ENCODE measurements around the gene CENPT. TPM values are rescaled to one million over a fixed set of nuclear protein-coding genes. Genes with fewer than 3 reads are reported as not detected.
A peak's percentile ranks its signal among the peaks of the same experiment; 100 is the strongest.

The CENPT gene
- total and polyA plus RNA-seq, 10 of the 15 experiments (the other 5 are each of a cell fraction or from before 2014, with no cell fraction given), result 1.1 to 45.7 (median 24.5) TPM

GRCh38 chr16:67872631-67873434 is 25.3 kb upstream of the CENPT start, which contains the start of gene EDC4 (continued):
- TF ChIP-seq BCLAF1 (IDR thresholded peaks at IDR 0.05) (no peak), RCOR1 (conservative IDR thresholded peaks at IDR 0.05; ENCODE audit: low read depth, low read length) (no peak; the same call in 1 of the 2 replicates), ZNF384 (IDR thresholded peaks at IDR 0.05; ENCODE audit: borderline replicate concordance, low read depth, low read length) (peak; percentile 14; the same call in 1 of the 2 replicates), TAF1 (IDR thresholded peaks at IDR 0.05; ENCODE audit: borderline replicate concordance, low read depth, low read length) (peak; percentile 86), RELA (IDR thresholded peaks at IDR 0.05; ENCODE audit: borderline replicate concordance, partially characterized antibody) (peak; percentile 92), MEF2B (IDR thresholded peaks at IDR 0.05; ENCODE audit: partially characterized antibody, poor library complexity, severe bottlenecking) (peak; percentile 77), SIX5 (IDR thresholded peaks at IDR 0.05; ENCODE audit: low read depth, low read length, severe bottlenecking) (peak; percentile 71), STAT1 (conservative IDR thresholded peaks at IDR 0.05) (0 out of 2 replicates have a peak, but pooled peaks have one; percentile 48), FOXM1 (IDR thresholded peaks at IDR 0.05; ENCODE audit: low read depth, low read length) (0 out of 2 replicates have a peak, but pooled peaks have one; percentile 35)
- TF ChIP-seq, protein P1, sequence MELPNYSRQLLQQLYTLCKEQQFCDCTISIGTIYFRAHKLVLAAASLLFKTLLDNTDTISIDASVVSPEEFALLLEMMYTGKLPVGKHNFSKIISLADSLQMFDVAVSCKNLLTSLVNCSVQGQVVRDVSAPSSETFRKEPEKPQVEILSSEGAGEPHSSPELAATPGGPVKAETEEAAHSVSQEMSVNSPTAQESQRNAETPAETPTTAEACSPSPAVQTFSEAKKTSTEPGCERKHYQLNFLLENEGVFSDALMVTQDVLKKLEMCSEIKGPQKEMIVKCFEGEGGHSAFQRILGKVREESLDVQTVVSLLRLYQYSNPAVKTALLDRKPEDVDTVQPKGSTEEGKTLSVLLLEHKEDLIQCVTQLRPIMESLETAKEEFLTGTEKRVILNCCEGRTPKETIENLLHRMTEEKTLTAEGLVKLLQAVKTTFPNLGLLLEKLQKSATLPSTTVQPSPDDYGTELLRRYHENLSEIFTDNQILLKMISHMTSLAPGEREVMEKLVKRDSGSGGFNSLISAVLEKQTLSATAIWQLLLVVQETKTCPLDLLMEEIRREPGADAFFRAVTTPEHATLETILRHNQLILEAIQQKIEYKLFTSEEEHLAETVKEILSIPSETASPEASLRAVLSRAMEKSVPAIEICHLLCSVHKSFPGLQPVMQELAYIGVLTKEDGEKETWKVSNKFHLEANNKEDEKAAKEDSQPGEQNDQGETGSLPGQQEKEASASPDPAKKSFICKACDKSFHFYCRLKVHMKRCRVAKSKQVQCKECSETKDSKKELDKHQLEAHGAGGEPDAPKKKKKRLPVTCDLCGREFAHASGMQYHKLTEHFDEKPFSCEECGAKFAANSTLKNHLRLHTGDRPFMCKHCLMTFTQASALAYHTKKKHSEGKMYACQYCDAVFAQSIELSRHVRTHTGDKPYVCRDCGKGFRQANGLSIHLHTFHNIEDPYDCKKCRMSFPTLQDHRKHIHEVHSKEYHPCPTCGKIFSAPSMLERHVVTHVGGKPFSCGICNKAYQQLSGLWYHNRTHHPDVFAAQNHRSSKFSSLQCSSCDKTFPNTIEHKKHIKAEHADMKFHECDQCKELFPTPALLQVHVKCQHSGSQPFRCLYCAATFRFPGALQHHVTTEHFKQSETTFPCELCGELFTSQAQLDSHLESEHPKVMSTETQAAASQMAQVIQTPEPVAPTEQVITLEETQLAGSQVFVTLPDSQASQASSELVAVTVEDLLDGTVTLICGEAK (IDR thresholded peaks at IDR 0.05; ENCODE audit: borderline replicate concordance), result peak; percentile 98
- TF ChIP-seq, protein P2, sequence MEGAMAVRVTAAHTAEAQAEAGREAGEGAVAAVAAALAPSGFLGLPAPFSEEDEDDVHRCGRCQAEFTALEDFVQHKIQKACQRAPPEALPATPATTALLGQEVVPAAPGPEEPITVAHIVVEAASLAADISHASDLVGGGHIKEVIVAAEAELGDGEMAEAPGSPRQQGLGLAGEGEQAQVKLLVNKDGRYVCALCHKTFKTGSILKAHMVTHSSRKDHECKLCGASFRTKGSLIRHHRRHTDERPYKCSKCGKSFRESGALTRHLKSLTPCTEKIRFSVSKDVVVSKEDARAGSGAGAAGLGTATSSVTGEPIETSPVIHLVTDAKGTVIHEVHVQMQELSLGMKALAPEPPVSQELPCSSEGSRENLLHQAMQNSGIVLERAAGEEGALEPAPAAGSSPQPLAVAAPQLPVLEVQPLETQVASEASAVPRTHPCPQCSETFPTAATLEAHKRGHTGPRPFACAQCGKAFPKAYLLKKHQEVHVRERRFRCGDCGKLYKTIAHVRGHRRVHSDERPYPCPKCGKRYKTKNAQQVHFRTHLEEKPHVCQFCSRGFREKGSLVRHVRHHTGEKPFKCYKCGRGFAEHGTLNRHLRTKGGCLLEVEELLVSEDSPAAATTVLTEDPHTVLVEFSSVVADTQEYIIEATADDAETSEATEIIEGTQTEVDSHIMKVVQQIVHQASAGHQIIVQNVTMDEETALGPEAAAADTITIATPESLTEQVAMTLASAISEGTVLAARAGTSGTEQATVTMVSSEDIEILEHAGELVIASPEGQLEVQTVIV (IDR thresholded peaks at IDR 0.05; ENCODE audit: borderline replicate concordance, partially characterized antibody), result peak; percentile 39

All from GM12878 (cell line).